DMS53 treated with DMSO at 0.1 percent for 48 hours (cell line): ENCODE measurements around the gene MYBPHL.

Source experiments
- DNase-seq: peaks from one replicate; lab custom pipeline; 2025; ENCODE audit not compliant: unreplicated experiment; lab: John Stamatoyannopoulos, UW

The MYBPHL gene

GRCh38 chr1:109281680-109282496 is 24.9 kb downstream of the MYBPHL start:
- DNase-seq = no peak

- no peak for DNase-seq
Measured at GRCh38 chr1:109280862-109281261, 25.9 kb downstream of the MYBPHL start.

- DNase-seq = no peak
Measured at GRCh38 chr1:109279615-109280278, 27.1 kb downstream of the MYBPHL start.

GRCh38 chr1:109277434-109278204 is 29.2 kb downstream of the MYBPHL start:
- peak; percentile 66 for DNase-seq

- DNase-seq = no peak
Measured at GRCh38 chr1:109275706-109276345, 31.0 kb downstream of the MYBPHL start.

- DNase-seq = no peak
Measured at GRCh38 chr1:109274533-109275476, 32.0 kb downstream of the MYBPHL start.

DNA sequence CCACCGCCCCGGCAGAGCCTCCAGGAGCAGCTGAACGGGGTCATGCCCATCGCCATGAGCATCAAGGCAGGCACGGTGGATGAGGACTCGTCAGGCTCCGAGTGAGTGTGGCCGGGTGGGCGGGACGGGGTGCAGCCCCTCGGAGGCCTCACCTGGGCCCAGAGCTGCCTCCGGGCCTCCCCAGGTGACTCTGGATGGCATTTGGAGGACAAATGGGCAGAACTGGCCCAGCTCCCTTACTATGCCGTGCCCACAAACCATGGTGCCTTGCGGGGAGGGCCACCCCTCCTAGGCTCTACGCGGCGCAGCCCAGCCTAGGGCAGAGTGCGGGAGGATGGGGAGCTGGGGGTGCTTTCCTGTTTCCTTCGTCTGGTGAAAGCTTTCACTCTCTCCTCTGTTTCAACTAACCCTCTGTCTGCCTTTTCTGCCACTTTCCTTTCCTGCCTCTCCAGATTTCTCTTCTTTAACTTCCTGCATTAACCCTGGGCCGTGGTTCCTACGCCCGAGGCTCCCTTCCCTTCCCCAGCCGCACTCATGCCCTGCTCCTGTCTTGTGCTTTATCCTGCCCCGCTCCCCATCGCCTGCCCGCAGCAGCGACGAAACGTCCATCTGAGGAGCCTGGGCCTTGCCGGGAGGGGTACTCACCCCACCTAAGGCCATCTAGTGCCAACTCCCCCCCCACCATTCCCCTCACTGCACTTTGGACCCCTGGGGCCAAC is 33.1 kb downstream of the MYBPHL start:
- DNase-seq = no peak

- DNase-seq = no peak
Measured at GRCh38 chr1:109272831-109273547, 33.8 kb downstream of the MYBPHL start.

DNA sequence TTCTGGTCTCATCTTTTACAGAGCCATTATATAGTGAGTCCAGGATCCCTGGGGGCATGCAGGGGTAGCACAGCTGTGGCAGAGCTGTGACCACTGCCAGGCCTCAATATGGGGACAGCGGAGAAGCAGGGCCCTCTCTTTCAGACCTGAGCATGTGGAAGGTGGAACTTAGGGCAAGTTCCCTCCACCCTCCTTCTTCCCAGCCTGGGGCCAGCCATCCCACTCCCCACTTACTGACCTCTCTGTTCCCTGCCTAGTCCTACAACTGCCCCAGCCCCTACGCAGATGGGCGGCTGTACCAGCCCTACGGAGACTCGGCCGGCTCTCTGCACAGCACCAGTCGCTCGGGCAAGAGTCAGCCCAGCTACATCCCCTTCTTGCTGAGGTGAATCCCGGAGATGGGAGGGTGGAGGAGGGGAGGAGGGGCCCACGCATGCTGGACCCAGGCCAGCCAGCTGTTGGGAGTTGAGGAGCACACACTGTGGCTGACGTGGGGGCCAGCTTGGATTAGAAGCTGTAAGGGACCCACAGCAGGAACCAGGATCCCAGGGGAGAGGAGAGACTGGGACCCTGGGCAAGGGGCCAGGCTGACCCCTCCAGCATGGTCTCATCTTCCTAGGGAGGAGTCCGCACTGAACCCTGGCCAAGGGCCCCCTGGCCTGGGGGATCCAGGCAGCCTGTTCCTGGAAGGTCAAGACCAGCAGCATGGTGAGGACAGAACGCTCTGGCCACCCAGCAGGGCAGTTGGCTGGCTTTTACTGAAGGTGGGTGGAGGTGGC is 34.6 kb downstream of the MYBPHL start:
- DNase-seq = no peak

GRCh38 chr1:109271458-109271857 is 35.4 kb downstream of the MYBPHL start:
- DNase-seq = no peak

DNA sequence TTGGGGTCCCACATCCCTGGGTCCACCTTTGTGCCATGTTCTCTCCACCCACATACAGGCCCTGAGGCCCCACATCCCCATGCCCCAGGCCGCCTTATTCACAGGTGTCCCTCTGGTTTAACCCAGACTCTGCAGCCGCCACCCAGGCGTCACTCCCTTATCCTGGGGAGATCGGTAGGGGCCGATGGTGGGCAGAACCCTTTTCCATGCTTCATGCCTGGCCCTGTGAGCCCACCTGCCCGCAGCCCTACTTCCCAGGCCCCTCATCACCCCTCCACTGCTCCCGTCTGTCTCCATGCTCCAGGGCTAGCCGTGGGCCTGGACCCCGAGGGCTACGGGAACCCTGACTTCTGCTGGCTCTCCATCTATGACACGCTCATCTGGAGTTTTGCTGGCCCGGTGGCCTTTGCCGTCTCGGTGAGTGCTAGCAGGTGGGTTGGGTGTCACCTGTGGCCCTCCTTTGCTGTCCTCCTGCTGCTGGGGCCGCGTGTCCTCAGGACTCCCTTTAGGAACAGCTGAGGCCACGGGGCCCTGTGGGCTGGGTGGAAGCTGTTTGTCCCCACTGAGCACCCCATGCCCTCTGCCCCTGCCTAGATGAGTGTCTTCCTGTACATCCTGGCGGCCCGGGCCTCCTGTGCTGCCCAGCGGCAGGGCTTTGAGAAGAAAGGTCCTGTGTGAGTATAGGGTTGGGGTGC is 36.0 kb downstream of the MYBPHL start:
- DNase-seq = no peak

DNA sequence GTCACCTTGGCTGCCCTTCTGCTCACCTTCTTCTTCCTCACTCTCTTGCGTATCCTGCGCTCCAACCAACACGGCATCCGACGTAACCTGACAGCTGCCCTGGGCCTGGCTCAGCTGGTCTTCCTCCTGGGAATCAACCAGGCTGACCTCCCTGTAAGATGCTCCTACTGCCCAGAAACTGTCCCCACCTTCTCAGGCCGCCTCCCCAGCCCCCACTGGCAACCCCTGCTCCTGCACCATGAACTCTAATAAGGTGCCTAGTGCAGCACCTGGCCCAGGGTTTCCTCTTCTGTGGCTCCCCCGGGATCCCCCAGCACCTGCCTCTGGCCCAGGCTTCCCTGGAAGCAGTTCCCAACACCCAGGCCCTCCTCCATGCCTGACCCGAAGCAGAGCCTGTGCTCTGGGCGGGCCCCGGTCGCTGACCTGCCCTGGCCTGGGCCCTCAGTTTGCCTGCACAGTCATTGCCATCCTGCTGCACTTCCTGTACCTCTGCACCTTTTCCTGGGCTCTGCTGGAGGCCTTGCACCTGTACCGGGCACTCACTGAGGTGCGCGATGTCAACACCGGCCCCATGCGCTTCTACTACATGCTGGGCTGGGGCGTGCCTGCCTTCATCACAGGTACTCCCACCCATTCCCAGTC is 36.7 kb downstream of the MYBPHL start:
- no peak for DNase-seq

DNA sequence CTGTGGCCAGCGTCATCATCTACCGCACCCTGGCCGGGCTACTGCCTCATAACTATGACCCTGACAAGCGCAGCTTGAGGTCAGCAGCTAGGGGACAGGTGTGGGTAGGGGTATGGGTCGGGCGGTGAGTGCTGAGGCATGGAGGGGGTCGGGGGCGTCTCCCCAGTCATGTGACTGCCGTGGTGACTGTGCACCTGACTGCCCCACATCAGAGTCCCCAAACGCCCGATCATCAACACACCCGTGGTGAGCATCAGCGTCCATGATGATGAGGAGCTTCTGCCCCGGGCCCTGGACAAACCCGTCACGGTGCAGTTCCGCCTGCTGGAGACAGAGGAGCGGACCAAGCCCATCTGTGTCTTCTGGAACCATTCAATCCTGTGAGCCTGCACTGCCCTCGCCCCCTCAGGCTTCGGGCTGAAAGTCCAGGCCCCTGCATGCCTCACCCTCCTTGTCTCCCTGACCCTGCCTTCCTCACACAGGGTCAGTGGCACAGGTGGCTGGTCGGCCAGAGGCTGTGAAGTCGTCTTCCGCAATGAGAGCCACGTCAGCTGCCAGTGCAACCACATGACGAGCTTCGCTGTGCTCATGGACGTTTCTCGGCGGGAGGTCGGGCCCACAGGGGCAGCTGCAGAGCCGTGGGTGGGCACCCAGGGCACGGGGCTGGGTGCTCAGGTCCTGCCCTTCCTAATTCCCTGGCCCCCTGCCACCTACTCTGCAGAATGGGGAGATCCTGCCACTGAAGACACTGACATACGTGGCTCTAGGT is 37.4 kb downstream of the MYBPHL start:
- no peak for DNase-seq

DNA sequence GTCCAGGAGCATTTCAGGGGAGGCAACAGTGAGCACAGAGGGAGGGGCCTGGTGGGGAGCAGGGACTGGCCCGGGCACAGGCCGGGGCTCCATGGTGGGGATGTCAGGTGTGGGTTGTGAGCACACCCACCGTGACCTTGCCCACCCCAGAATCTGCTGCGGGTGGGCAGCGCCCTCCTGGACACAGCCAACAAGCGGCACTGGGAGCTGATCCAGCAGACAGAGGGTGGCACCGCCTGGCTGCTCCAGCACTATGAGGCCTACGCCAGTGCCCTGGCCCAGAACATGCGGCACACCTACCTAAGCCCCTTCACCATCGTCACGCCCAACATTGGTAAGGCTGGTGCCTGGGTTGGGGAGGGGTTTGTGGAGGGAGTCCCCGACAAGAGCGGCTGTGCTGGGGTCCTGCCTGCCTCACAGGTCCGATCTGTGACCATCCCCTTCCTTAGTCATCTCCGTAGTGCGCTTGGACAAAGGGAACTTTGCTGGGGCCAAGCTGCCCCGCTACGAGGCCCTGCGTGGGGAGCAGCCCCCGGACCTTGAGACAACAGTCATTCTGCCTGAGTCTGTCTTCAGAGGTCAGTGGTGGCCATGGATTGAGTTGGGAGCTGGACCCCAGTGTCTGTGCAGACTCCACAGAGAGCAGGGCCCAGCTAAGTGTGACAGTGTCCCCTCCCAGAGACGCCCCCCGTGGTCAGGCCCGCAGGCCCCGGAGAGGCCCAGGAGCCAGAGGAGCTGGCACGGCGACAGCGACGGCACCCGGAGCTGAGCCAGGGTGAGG is 38.2 kb downstream of the MYBPHL start:
- no peak for DNase-seq

- DNase-seq = no peak
Measured at GRCh38 chr1:109267743-109268300, 39.0 kb downstream of the MYBPHL start.
